HG03571 (cell line): Measurements from ENCODE around the gene ZMIZ1.

Experiments
- ATAC-seq: cut with Tn5 transposase; IDR thresholded peaks from one replicate; pipeline ENCODE4 v1.9.1; 2021; ENCODE audit not compliant: unreplicated experiment

The ZMIZ1 gene

DNA sequence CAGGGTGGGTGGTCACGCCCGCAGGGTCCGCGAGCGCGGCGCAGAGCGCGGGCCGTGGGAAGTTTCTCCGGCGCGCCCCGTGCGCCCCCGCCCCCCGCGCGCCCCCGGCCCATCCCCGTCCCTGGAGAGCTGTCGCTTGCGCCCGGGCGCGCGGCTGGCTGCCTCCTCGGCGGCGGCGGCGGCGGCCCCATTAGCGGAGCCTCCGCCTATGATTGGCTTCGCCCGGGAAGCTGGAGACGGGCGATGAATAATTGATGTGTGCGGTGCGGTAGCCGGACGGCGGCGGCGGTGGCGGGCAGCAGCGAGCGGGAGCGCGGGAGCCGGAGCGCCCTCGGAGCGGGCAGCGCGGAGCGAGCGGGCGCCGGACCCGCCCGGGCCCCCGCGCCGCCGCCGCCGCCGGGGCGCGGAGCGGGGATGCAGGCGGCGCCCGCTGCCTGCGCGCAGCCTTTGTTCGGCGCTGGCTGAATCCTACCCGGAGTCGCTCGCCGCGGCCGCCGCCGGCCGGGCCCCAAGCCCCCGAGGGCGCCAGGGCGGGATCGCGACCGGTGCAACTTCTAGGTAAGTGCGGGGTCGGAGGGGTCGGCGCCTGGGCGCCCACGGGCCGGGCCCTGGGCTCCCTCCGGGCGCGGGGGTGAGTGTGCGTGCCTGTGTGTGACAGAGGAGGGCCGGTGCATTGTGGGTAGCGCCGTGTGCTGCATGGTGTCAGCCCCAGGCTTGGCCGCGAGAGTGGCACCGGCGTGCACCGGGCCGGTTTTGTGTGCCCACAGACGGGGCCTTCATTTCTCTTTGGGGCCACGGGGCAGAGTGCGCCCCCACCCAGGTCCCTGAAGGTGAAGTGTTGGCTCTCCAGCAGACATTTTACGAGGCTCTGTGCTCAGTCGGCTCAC, 174.7 kb downstream of the ZMIZ1 start:
- peak; percentile 43 for ATAC-seq

DNA sequence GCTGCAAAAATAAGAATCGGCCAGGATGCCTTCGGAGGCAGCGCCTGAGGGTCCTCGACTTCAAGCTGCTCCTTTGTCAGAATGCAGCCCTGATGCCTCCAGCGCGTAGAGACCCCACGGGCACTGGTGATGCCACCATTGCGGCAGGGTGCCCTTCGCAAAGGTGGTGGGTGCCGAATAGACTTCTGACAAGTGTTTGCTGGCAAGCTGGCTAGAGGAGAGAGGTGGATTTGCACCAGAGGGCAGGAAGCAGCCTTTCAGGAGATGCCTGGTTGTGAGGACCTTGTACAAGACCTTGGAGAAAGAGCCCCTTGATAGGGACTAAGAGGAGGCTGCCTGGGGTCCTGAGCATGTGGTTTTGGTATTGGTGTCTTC, 175.3 kb downstream of the ZMIZ1 start:
- peak; percentile 0 for ATAC-seq

DNA sequence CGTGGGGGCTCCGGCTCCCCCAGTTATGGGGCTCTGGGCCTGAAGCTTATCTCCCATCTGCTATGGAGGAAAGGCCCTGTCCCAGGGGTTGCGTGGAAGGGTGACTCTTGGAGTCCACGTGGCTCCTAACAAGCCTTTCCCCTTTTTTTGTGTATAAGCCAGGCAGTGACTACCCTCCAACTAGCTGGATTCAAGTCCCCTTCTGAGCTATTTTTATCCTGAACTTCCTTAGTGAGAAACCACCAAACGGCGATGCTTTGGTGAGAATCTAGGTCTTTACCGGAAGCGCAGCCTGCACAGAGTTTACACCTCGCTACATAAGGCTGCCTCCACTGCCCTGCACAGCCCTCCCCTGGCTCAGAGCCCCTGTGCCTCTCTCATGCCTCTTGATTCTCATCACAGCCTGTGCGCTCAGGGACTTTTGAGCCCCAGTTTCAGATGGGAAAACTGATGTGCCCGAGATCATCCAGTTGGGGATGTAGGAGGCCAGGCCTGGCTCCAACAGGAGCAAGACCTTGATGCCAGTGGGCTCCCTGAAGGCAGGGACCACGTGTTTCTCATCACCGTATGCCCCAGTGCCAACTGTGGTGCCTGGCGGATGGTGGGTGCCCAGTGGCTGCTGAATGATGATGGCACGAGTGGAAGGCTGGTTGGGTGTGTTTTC, 176.2 kb downstream of the ZMIZ1 start:
- ATAC-seq: peak; percentile 27

DNA sequence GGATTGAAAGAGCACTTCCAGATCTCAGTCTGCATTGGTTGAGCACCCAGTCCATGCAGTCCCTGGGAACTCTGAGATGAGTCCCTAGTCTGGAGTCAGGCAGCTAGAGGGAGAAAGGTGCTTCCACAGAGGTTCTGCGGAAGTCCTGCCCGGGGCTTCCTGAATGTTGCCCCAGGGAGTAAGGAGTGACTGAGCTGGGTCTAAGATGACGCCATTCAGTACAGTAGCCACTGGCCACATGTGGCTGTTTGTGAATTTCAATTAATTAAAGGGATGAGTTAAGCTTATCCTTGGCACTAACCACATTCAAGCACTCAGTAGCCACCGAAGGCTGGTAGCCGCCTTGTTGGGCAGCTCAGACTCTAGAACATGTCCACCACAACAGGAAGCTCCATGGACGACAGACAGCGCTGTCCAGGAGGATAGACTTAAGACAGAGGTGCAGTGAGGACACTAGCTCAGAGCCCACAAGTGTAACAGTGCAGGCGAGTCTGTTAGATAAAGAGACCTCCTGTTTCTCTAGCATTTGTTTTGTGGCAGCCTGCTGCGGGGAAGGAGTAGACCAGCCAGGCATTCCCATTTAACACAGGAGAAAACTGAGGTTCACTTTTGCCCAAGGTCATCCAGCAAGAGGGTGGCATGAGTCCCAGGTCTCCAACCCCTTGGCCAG, 176.9 kb downstream of the ZMIZ1 start:
- ATAC-seq: no peak

DNA sequence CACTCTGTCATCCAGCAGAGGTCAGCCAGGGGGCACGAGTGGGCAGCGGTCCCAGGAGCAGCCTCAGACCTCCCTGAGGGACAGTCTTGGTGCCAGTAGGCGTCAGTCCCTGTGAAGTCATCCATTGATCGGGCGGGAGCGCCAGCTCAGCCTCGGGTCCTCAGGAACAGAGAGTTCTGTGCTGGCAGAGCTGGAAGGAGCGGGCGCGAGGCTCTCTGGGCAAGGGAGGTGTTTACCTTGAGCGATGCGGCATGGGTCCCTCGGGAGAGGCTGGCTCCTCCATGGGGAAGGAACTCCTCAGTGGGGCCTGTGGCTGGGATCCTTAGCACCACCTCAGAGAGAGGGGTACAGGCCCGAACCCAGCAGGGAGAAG, 177.4 kb downstream of the ZMIZ1 start:
- ATAC-seq: no peak

DNA sequence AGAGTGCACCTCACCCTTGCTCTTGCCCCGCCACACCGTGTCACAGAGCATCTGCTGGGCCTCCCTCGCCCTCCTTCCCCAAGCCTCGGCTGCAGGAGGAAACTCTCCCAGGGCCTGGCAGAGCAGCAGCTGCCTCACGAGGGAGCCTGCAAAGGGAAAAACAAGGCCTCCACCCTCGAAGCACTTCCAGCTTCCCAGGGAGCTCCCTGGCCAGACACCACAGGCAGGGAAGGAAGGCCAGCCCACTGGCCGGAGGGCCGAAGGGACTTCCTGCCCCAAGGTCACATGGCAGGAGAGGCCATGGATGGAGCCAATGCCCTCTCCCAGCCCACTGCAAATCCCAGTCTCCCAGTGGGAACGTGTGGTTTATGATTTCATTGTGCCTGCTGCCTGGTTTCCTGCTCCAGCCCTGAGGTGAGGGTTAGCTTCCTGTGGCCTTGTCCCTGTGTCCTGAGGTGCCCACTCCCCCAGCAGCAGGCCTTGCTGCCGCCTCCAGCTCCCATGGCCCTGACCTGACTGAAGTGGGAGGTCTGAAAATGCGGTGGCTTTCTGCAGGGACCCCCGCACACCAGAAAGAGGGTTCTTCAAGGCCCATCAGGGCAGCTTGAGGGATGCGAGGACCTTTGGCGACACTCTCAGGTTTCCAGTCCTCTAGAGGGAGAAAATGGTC, 178.0 kb downstream of the ZMIZ1 start:
- no peak for ATAC-seq

DNA sequence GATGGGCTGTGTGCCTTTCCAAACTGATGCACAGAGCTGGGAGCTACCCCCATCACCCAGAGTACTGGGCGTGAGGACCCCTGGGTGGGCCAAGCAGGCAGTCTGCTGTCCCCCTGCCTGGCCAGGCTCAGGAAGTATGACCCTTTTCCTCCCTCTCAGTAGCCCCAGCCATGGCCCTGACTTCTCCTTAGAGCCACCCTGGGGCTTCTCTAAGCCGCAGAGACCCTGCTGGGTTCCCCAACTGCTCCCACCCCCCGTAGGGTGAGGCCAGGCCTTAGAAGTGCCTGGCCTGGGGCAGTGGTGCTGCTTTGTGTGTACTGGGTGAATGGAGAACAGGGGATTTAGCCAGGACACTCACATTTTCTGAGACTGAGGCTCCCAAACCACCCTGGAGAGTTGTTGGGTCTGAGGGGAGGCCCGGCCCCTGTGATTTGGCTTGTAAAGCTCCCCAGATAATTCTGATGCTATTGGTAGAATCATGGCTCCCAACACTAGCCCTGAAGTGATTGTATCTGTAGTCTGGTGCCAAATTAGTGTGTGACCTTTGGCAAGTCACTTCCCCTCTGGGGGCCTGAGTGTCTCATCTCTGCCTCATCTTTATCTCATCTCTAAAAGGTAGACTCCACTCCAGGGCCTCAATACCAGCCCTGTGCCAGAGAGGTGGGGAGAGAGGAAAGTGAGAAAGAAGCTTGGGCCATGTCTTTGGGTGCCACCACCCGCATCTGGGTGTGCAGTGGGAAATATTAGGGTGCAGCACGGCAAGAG, 178.8 kb downstream of the ZMIZ1 start:
- no peak for ATAC-seq

DNA sequence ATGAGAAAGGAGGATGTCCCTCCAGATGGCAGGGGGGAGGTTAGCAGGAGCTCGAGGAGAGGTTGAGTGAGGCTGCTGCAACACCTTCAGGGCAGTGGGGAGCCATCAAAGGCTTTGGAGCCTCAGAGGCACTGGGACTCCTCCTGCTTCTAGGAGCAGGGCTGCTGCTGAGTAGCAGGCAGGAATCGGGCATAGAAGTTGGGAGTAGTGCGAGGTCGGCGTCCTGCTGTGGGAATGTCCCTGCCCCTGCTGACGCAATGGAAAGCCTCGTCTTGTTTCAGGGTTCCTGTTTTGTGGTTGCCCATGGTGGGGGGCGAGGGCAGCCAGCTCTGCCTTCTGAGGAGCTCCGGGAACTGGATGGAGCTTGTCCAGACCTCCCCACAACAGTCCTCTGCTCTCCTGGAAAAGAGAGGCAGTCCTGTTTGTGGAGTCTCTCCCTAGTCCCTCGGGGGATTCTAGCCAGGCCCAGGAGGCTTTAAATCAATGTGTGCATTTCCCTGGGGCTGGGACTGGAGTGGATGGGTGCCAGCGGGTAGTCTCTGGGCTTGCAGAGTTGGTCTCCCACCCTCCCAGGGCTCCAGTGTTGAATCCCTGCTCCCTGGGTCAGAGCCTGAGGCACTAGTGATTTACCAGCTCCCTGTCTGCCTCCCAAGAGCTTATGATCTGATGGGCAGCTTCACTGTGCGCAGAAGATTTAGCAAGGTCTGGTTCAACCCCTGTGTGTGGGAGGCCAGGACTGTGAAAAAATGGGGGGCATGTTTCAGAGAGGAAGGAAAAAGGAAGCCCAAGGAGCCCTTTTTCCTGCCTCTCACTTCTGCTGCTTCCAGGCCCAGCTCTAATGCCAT, 179.8 kb downstream of the ZMIZ1 start:
- ATAC-seq: no peak

DNA sequence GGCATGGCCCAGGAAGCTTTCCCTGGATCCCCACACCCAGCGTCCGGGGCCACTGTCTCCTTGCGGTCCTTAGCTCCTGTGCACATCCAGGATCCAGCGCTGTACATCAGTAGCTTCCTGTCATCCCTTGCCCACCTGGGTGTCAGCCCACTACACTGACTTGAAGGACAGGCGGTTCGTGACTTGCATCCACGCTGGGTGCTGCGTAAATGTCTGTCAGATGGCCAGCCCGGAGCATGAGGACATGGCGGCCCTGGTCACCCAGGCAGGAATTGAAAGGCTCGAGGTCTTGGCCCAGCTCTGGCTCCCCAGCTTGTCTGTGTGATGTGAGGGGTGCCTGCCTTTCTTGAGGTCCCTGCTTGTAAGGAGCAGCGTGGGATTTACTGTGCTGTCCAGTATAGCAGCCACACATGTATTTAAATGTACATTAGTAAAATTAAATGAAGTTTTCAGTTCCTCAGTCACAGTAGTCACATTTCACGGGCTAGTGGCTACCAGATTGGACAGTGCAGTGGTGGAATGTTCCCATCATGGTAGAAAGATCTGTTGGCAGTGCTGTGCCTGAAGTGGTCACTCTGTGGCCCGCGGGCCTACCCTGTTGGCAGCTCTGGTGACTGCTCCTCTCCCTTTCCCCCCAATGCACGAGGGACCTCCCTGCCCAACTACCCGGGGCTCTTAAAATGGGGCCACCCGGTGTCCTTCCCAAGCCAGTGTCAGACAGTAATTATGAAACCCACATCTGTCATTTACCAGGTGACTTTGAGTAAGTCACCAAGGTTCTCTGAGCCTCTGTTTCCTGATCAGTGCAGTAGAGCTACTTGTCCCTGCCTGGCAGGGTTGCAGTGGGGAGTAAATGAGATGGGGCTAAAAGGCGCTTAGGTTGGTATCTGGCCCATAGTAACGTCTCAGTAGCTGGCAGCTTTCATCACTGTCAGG, 180.7 kb downstream of the ZMIZ1 start:
- peak; percentile 63 for ATAC-seq

DNA sequence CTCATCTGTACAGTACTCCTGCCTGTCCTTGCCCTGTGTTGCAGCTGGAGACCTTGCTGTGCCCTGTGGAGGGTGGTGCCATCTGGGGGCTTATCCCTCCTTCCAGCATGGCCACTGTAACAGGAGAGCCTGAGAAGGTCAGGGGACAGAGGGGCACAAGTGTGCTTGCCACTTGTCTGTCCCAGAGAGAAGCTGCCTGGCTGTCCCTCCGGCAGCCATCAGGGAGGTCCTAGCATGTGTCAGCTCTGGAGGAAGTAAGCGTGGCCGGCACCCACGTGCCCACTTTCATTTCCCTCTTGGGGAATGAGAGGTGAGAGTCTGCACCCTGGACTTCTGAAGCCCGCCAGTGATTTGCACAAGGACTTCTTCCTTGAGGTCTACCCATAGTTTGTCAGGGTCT, 181.5 kb downstream of the ZMIZ1 start:
- no peak for ATAC-seq

DNA sequence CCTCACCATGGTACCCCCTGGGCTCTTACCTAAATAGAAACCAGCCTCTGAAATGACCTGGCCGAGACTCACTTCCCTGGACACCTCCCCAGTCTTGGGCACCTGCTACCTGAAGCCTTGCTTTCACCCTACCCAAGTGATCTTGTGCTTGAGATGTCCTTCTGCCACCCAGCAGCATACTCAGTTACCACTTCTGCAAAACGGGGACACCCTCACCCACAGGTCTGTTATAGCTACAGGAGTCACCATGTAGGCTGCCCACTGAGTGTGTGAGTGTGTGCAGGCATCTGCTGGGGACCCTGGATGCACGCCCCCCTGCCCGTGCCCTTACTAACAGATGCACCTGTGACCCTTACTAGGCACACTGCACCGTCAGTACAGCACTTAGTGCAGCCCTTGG, 183.7 kb downstream of the ZMIZ1 start:
- no peak for ATAC-seq

DNA sequence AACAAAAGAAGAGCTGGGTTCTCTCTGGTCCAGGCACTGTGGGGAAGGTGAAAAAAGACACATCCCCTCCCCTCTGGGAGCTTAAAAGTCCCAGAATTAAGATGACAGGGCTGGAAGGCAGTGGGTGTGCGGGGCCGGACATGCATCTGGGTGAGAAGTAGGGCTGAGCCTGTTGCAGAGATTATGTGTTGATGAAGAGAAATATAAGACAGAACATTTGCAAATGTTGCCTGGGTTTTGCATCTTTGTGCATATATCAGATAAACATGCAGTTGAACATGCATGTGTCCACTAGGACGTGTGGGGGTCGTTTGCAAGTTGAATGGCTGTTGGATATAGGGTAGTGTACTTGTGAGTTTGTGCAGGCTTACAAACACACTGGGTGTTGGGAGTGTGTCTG, 184.2 kb downstream of the ZMIZ1 start:
- ATAC-seq: no peak

DNA sequence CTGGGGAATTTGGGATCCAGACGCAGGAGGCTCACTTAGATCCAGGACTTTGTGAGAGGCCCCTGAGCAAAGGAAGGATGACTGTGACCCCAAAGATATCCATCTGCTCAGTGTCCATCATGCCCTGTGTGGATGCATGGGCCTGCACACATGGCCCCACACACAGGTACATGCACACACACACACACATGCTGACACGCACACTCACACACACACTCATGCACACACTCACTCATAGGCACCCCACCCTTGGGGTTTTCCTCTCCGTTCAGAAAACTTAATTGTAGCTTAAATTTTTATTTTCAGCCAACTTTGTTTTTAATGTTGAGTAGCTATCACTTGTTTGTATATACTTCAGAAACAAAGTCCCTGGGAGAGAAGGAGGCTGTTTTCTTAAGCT, 184.9 kb downstream of the ZMIZ1 start:
- no peak for ATAC-seq

DNA sequence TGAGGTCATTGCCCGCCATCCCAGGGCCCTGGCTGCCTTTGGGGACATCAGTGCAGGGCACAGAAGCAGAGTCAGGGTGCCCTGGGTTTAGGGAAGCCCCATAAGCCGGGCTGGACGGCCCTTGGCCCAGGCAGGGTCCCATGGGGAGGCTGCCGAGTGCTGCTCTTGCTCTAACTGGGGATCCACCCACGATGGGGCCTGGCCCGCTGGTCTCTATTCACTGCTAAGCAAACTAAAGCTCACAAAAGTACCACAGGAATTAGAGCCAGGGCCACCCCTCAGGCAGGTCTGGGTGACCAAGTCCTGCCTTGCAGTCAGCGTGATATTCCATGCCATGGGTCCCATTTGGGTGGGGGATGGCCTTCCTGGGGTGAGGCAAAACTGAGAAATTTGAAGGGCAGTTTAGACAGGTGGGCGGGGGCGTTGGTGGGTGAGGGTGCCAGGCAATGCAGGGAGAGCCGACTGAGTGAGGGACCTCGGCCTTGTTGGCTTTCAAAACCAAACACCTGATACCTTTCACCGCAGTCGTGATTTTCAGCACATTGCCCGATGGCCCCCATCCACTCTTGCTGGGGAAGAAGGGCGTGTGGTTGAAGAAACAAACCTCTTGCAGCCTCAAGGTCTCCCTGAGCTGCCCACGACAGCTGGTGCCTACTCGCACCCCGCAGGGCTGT, 185.7 kb downstream of the ZMIZ1 start:
- no peak for ATAC-seq

DNA sequence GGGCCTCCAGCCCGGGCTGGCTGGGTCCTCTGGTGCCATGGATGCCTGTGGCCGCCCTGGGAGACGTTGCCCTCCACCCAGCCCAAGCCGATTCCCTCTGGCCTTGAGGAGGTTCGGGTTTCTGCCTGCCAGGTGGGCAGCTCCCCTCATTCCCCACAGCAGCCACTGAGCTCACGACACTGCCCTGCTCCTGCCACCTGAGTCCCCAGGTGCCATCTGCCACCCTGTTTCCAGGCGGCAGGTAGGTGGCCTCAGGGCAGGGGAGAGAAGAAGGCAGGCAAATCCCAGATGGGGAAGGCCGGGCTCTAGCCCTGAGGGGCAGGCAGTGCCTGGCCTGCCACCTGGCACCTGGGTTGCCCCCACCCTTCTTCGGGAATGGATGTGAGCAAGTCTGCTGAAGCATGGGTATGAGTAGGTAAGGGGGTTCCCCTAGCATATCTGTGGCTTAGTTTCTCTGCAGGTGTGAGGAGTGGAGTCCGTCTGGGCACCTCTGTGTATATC, 186.3 kb downstream of the ZMIZ1 start:
- ATAC-seq: no peak

DNA sequence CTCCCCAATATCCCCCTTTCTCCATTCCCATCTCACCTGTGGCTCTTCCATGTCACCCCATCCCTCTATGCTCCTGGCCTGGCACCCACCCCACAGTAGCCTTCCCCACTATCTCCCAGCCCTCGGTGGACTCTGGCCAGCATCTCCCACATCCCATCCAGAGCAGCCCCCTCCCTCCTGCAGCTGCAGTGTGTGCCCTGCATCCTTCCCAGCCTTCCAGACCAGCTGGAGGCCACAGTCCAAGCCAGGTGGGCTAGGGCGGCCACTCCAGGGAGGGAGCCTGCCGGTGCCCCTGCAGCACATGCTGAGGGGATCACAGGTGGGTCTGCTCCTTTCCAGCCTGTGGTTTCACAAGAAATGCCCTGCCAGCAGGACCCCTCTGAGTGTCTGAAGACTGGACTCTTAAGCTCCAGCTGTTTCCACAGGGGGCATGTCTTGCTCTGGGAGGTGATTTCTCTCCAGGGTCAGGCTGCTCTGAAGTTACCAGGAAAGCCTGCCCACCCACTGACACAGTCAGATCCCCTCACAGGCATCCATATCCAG, 187.6 kb downstream of the ZMIZ1 start:
- no peak for ATAC-seq

DNA sequence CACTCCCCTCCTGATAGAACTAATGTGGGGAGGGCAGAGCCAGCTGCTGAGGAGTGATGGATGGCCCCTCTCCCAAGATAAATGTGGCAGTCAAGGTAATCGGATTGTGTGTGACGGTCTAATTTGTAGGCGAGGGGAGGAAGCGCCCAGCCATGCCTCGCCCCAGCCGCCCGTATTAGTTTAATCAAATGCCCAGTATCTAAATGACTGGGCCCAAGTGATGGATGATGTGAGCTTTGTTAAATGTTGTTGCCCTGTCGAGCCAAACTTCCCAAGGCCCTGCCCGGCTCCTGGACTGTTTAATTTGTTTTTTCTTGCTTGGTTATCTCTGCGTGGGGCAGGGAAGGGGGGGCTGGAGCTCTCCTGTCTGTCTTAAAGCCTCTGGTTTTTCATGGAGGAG, 190.1 kb downstream of the ZMIZ1 start:
- no peak for ATAC-seq

DNA sequence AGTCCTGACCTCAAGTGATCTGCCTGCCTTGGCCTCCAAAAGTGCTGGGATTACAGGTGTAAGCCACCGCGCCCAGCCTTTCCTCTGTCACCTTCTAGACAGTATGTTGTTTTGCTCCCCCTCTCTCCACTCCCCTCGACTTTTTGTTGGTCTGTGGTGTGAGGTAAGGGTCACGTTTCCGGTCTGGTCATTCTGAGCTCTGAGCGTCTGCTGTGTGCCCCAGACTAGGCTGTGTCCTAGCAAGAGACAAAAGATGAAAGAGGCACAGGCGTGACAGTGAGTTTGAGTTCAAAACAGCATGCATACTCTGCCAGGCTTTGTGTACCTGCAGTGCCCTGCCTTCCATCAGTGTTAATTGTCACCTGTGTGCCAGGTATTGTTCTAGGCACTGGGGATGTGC, 191.1 kb downstream of the ZMIZ1 start:
- ATAC-seq: no peak
